ENCODE results near the gene BBOX1.

The BBOX1 gene

DNA sequence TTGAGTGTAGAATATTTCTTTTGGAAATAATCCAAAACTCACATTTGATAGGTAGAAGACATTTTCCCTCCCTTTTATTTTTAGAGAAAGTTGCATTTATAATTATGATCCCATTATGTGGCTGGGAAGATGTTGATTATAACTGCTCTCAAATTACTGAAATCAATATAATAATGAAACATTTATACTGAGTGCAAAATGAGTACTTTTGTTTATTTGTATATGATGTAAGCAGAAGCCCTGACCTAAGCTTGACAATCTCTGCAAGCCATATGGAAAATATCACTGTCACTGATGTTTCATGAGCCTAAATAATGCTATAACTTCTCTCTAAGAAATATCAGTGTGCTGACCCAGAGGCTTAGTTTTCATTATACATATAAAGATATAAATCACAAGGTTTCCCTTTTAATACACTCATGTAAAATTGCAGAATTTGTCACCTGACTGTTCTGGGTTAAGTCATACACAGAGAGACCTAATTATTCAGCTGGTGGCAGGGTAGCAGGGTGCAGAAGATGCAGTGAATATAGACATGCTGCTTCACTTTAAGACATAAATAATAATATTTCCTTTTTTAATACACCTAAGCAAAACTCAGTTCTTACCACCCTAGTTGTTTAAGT lies 99.2 kb downstream of the BBOX1 start:
- no peak for TF ChIP-seq YY1 (IDR thresholded peaks at IDR 0.05; ENCODE audit: low read depth)
- TF ChIP-seq EP300 (IDR thresholded peaks at IDR 0.05; ENCODE audit: borderline replicate concordance), result no peak
- TF ChIP-seq ZBTB7A (IDR thresholded peaks at IDR 0.05; ENCODE audit: low read depth), result no peak
- TF ChIP-seq NFIC (IDR thresholded peaks at IDR 0.05), result no peak
- no peak for TF ChIP-seq REST (IDR thresholded peaks at IDR 0.05; ENCODE audit: low read depth)

DNA sequence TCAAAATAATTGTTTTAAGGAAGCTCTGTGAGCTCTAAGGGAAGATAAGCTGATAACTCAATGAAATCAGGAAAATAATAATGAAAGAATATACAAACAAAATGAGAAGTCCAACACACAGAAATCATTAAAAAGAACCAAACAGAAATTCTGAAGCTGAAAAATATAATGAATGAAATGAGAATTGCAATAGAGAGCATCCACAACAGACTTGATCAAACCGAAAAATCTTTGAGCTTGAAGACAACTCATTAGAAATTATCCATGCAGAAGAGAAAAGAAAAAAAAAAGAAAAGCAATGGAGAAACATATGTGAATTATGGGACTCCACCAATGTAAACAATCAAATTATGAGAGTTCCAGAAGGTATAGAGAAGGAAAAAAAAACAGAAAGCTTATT lies 101.0 kb downstream of the BBOX1 start:
- no peak for TF ChIP-seq REST (IDR thresholded peaks at IDR 0.05; ENCODE audit: low read depth)
- TF ChIP-seq FOXM1 (IDR thresholded peaks at IDR 0.05; ENCODE audit: borderline replicate concordance, low read depth), result no peak
- no peak for TF ChIP-seq TAF1 (IDR thresholded peaks at IDR 0.05; ENCODE audit: low read depth)
- TF ChIP-seq TCF12 (IDR thresholded peaks at IDR 0.05; ENCODE audit: low read depth), result no peak
- no peak for TF ChIP-seq RAD21 (IDR thresholded peaks at IDR 0.05; ENCODE audit: low read depth)
- no peak for TF ChIP-seq EP300 (IDR thresholded peaks at IDR 0.05; ENCODE audit: borderline replicate concordance)
- no peak for TF ChIP-seq TEAD4 (IDR thresholded peaks at IDR 0.05)
- TF ChIP-seq CEBPB (IDR thresholded peaks at IDR 0.05), result no peak
- TF ChIP-seq NFIC (IDR thresholded peaks at IDR 0.05), result no peak
- TF ChIP-seq MAX (IDR thresholded peaks at IDR 0.05), result no peak
- TF ChIP-seq EGR1 (IDR thresholded peaks at IDR 0.05), result no peak
- TF ChIP-seq ZBTB7A (IDR thresholded peaks at IDR 0.05; ENCODE audit: low read depth), result no peak
- TF ChIP-seq YY1 (IDR thresholded peaks at IDR 0.05; ENCODE audit: low read depth), result no peak
- no peak for TF ChIP-seq USF1 (IDR thresholded peaks at IDR 0.05)
- no peak for TF ChIP-seq CREB1 (IDR thresholded peaks at IDR 0.05; ENCODE audit: low read depth)

GRCh38 chr11:27147916-27148315 lies 107.3 kb downstream of the BBOX1 start:
- TF ChIP-seq CEBPB (IDR thresholded peaks at IDR 0.05) (no peak), EP300 (IDR thresholded peaks at IDR 0.05; ENCODE audit: borderline replicate concordance) (no peak), YY1 (IDR thresholded peaks at IDR 0.05; ENCODE audit: low read depth) (no peak), TCF12 (IDR thresholded peaks at IDR 0.05; ENCODE audit: low read depth) (no peak), REST (IDR thresholded peaks at IDR 0.05; ENCODE audit: low read depth) (no peak), TAF1 (IDR thresholded peaks at IDR 0.05; ENCODE audit: low read depth) (no peak), TEAD4 (IDR thresholded peaks at IDR 0.05) (no peak), MAX (IDR thresholded peaks at IDR 0.05) (no peak), ZBTB7A (IDR thresholded peaks at IDR 0.05; ENCODE audit: low read depth) (no peak), FOXM1 (IDR thresholded peaks at IDR 0.05; ENCODE audit: borderline replicate concordance, low read depth) (no peak), EGR1 (IDR thresholded peaks at IDR 0.05) (no peak), CREB1 (IDR thresholded peaks at IDR 0.05; ENCODE audit: low read depth) (no peak), RAD21 (IDR thresholded peaks at IDR 0.05; ENCODE audit: low read depth) (no peak), NFIC (IDR thresholded peaks at IDR 0.05) (no peak), USF1 (IDR thresholded peaks at IDR 0.05) (no peak)

DNA sequence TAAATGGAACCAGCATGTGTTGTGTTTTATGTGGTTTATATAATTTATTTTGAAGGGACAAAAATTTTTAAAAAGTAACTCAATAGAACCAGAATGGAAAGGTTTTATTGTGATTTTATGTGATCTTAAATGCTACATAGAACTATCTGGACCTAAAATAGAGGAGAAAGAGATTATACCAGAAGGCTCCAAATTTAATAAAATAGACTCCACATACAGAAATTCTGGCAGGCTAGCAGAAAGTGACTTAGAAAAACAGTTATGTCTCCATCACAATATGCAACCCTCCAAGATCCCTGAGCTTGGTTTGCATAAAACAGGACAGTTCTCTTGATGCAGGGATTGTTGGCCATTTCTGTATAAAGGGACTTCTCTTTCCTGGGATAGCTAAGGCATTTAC lies 107.9 kb downstream of the BBOX1 start:
- TF ChIP-seq REST (IDR thresholded peaks at IDR 0.05; ENCODE audit: low read depth) (no peak), RAD21 (IDR thresholded peaks at IDR 0.05; ENCODE audit: low read depth) (no peak), FOXM1 (IDR thresholded peaks at IDR 0.05; ENCODE audit: borderline replicate concordance, low read depth) (no peak), EGR1 (IDR thresholded peaks at IDR 0.05) (no peak), TAF1 (IDR thresholded peaks at IDR 0.05; ENCODE audit: low read depth) (no peak), NFIC (IDR thresholded peaks at IDR 0.05) (no peak), CREB1 (IDR thresholded peaks at IDR 0.05; ENCODE audit: low read depth) (no peak), MAX (IDR thresholded peaks at IDR 0.05) (no peak), TEAD4 (IDR thresholded peaks at IDR 0.05) (no peak)

All from Ishikawa (cell line).